Keratinocyte (primary cell): ENCODE results near the gene ACTN4.

Source experiments
- EZH2 ChIP-seq: IDR thresholded peaks from one replicate; pipeline ENCODE4 v1.6.1; 2012; ENCODE audit warnings: inconsistent platforms, mild to moderate bottlenecking, low read length, moderate library complexity
- TF ChIP-seq, protein P1 (sequence below), 3 experiments: IDR thresholded peaks in 1 of 3; conservative IDR thresholded peaks in 1 of 3; optimal IDR thresholded peaks in 1 of 3; 2 replicates in 2 of 3; 3 replicates in 1 of 3; pipeline versions ENCODE3 to v1.5.1; 2011; ENCODE audit warnings: low read length in 3 of 3, mild to moderate bottlenecking in 3 of 3, moderate library complexity in 2 of 3, control low read depth in 1 of 3, inconsistent platforms in 1 of 3; ENCODE audit not compliant: insufficient read depth in 2 of 3; ENCODE audit errors: extremely low read depth in 1 of 3

DNA sequence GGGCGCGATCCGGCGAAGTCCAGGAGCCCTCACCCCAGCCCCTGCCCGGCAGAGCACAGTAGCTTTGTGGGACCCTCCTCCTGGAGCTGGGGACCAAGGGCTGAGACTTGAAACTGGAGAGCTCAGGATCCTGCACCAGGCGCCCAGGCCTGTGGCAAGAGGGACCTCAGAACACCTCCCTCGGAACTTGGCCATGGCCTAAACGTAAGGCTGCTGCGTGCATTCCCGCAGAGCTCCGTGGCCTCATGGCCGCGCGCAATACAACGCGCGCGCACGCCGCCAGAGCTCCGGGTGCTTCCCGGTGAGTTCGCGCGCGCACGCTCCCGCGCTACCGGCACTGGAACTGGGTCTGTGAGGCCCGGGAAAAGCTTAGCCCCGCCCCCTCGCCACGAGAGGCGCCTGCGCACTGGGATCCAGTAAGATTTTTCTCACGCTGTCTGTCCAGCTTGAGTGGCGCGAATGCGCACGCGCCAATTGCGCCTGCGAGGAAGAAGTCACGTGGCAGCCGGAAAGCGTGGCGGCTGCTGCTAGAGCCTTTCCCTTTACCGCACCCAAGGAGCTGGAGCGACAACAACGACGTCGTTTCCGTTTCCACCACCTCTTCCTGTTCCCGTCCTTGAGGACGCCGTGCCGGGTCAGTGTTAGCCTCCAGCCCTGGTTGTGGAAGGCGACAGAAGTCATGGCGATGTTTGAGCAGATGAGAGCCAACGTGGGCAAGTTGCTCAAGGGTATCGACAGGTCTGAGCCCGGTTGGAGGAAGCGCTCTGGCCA, 28.7 kb upstream of the ACTN4 start, which contains the start of gene EIF3K:
- TF ChIP-seq, protein P1, sequence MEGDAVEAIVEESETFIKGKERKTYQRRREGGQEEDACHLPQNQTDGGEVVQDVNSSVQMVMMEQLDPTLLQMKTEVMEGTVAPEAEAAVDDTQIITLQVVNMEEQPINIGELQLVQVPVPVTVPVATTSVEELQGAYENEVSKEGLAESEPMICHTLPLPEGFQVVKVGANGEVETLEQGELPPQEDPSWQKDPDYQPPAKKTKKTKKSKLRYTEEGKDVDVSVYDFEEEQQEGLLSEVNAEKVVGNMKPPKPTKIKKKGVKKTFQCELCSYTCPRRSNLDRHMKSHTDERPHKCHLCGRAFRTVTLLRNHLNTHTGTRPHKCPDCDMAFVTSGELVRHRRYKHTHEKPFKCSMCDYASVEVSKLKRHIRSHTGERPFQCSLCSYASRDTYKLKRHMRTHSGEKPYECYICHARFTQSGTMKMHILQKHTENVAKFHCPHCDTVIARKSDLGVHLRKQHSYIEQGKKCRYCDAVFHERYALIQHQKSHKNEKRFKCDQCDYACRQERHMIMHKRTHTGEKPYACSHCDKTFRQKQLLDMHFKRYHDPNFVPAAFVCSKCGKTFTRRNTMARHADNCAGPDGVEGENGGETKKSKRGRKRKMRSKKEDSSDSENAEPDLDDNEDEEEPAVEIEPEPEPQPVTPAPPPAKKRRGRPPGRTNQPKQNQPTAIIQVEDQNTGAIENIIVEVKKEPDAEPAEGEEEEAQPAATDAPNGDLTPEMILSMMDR (optimal IDR thresholded peaks at IDR 0.05 in 1 of 3, IDR thresholded peaks at IDR 0.05 in 1 of 3, conservative IDR thresholded peaks at IDR 0.05 in 1 of 3; ENCODE audit: extremely low read depth in 1 of 3, insufficient read depth in 2 of 3, low read length in 3 of 3) = no peak
- TF ChIP-seq EZH2 = no peak
